ENCODE data around the gene CYB5B. TPM values are rescaled to one million over a fixed set of nuclear protein-coding genes. Genes with fewer than 3 reads are reported as not detected.

CYB5B gene
- total RNA-seq, 1 donor from 2014 or later: 46.3 TPM

GRCh38 chr16:69382421-69382820 is 42.0 kb upstream of the CYB5B start:
- Histone ChIP-seq H3K27me3 (ENCODE audit: control insufficient read depth, insufficient read depth, low read length) (no peaks in the 10 kb centered on the region), H3K36me3 (ENCODE audit: control insufficient read depth, insufficient read depth, low read length) (no peaks in the 10 kb centered on the region), H3K4me3 (ENCODE audit: low read depth, low read length) (no peak overlapping the region)
- DNase-seq (ENCODE audit: low read depth): no peak
- TF ChIP-seq CTCF (IDR thresholded peaks at IDR 0.05; ENCODE audit: insufficient read depth, low read length, poor library complexity, severe bottlenecking): no peak

- Histone ChIP-seq H3K4me3 (ENCODE audit: low read depth, low read length) (peak overlapping the region; percentile 75), H3K36me3 (ENCODE audit: control insufficient read depth, insufficient read depth, low read length) (no peaks in the 10 kb centered on the region), H3K27me3 (ENCODE audit: control insufficient read depth, insufficient read depth, low read length) (no peaks in the 10 kb centered on the region)
- no peak for TF ChIP-seq CTCF (IDR thresholded peaks at IDR 0.05; ENCODE audit: insufficient read depth, low read length, poor library complexity, severe bottlenecking)
- DNase-seq (ENCODE audit: low read depth): no peak
Measured at GRCh38 chr16:69384974-69385373, 39.4 kb upstream of the CYB5B start.

DNA sequence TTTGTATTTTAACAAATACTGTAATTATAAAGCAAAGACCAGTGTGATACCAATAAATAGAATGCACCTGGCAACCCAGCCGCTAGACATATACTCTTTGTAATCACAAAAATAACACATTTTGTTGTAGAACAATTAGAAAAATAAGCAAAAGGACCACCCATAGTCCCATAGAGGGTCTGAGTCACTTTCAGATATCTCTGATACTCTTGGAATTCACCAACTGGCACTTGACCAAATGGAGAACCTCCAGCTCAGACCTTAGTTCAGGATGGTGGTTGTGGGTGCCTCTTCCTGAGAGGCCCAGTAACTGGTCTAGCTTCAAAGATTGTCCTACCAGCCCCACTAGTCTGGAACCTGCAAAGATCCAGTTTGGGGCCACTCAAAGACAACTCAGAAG is 37.8 kb upstream of the CYB5B start:
- Histone ChIP-seq H3K4me3 (ENCODE audit: low read depth, low read length) (no peak overlapping the region), H3K27me3 (ENCODE audit: control insufficient read depth, insufficient read depth, low read length) (no peaks in the 10 kb centered on the region), H3K36me3 (ENCODE audit: control insufficient read depth, insufficient read depth, low read length) (no peaks in the 10 kb centered on the region)
- TF ChIP-seq CTCF (IDR thresholded peaks at IDR 0.05; ENCODE audit: insufficient read depth, low read length, poor library complexity, severe bottlenecking): no peak
- DNase-seq (ENCODE audit: low read depth): no peak

DNA sequence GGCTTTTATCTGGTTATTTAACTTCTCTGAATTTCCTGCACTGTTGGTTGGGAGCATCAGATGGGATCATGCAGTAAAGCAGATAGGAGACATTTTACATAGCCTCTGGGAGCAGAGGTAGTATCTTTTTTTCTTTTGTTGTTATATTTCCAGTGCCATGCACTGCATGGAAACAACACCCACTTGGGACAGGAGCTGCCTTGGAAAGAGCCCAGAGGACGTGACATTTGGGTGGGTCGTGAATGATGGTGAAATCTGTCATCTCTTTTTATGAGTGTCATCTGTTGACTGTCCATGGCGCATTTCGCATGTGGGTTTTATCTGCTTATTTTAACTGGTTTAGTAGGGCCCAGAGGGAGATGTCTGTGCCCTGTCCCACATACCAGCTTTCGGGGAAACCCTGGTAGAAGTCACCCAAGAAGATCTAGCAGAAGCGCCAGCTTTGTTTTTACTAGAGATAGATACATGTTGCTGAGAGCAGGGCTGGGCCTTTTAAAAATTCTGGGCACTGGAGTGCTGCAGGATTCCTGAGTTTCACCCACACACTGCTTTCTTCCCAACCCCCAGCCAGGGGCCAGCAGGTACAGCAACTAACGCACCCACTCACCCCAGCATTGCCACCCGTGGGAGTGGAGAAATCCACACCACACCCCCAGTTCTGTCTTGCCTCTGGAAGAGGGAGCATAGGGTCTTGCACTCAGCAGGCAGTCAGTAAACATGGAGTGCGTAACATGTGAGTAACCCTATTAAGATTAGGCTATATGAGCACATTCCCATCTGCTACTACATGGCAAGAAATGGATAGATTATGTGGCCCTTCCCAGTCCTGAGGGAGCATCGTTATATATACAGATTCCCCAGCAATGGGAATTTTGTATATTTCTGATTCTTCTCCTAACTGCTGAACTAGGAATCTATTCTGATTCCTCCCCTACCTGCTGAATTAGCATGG is 30.2 kb upstream of the CYB5B start:
- no peak overlapping the region for H3K4me3 ChIP-seq (ENCODE audit: low read depth, low read length)
- no peak for DNase-seq (ENCODE audit: low read depth)
- no peaks in the 10 kb centered on the region for H3K36me3 ChIP-seq (ENCODE audit: control insufficient read depth, insufficient read depth, low read length)
- no peak for TF ChIP-seq CTCF (IDR thresholded peaks at IDR 0.05; ENCODE audit: insufficient read depth, low read length, poor library complexity, severe bottlenecking)
- no peaks in the 10 kb centered on the region for H3K27me3 ChIP-seq (ENCODE audit: control insufficient read depth, insufficient read depth, low read length)

DNA sequence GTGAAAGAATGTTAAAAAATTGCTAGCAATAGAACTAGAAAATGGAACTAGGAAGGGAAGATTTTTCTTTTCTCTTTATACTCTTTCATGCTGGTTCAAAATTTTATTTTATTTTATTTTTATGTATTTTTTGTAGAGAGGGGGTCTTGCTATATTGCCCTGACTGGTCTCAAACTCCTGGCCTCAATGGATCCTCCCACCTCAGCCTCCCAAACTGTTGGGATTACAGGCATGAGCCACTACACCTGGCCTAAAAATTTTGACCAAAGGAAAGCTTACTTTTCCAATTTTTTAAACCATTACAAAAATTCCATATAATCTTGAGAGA is 28.6 kb upstream of the CYB5B start:
- H3K36me3 ChIP-seq (ENCODE audit: control insufficient read depth, insufficient read depth, low read length): no peaks in the 10 kb centered on the region
- no peak overlapping the region for H3K4me3 ChIP-seq (ENCODE audit: low read depth, low read length)
- TF ChIP-seq CTCF (IDR thresholded peaks at IDR 0.05; ENCODE audit: insufficient read depth, low read length, poor library complexity, severe bottlenecking): no peak
- no peak for DNase-seq (ENCODE audit: low read depth)
- H3K27me3 ChIP-seq (ENCODE audit: control insufficient read depth, insufficient read depth, low read length): no peaks in the 10 kb centered on the region

All from kidney epithelial cell (primary cell).